HG03196 (cell line): ENCODE data around the gene PTX3.

Experiments used
- ATAC-seq: cut with Tn5 transposase; IDR thresholded peaks from one replicate; pipeline ENCODE4 v1.9.1; 2021; ENCODE audit not compliant: unreplicated experiment

The PTX3 gene

GRCh38 chr3:157436583-157437291 lies at the start of gene PTX3:
Gene PTX3 (plus strand): TSS chr3:157436850. CDS start chr3:157436934, 84 bp downstream.
- ATAC-seq: no peak

- ATAC-seq: no peak
These were observed 48.8 kb upstream of the PTX3 start for GRCh38 chr3:157387708-157388435.

DNA sequence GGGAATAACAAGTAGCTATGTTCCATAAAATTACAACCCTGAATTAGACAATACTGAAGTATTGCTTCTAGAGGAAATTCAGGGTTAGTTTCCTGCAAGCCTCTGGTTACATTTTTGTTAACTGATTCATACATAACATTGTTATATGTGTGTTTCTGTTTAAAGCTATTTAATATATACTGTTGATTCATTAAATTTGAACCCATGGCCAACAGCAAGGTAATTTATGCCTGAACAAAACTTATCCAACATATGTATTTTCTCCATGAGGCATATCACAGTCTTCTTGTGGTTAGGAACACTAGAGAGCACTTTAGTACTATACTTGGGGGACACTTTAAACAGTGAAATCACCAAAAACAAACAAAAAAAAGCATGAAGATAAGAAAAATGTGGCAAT lies 47.7 kb upstream of the PTX3 start:
- ATAC-seq: no peak

GRCh38 chr3:157390713-157391515 lies 45.7 kb upstream of the PTX3 start:
- ATAC-seq: no peak

DNA sequence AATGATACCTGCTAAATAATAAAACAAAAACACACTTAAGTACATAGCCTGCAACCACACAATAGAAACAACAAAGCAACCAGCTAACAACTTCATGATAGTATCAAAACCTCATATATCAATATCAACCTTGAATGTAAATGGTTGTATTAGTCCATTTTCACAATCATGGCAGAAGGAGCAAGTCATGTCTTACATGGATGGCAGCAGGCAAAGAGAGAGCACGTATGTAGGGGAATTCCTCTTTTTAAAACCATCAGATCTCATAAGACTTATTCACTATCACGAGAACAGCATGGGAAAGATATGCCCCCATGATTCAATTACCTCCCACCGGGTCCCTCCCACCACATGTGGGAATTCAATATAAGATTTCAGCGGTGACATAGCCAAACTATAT lies 44.5 kb upstream of the PTX3 start:
- no peak for ATAC-seq

GRCh38 chr3:157393113-157393512 lies 43.5 kb upstream of the PTX3 start:
- ATAC-seq: no peak

DNA sequence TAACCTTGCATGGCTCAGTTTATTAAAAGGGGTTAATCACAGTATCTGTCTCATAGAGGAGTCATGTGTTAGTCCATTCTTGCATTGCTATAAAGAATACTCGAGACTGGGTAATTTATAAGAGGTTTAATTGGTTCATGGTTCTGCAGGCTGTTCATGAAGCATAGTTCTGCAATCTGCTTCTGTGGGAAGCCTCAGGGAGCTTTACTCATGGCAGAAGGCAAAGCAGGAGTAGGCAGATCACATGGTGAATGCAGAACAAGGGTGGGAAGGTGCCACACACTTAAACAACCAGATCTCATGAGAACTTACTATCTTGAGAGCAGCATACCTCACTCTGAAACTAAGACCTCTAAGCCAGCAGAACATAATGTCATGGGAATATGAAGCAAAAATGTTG lies 42.2 kb upstream of the PTX3 start:
- ATAC-seq: no peak

DNA sequence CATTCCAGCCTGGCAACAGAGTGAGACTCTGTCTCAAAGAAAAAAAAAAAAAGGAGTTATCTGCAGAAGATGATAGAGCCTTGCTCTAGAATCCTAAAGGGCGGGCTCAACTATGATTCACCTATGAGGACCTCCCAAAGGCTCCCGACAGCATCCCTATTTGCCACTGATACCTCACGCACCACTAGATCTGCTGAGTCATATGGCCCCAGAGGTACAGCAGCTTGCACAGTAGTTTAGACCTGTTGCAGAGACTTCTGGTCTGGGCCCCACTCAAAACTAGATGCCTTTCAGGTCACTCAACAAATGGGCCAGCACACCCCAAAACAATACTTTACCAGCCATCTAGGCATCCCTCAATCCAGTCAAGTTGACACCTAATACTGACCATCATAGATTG lies 38.1 kb upstream of the PTX3 start:
- ATAC-seq: no peak

- ATAC-seq: no peak
These were observed 32.3 kb upstream of the PTX3 start for GRCh38 chr3:157404381-157404780.

DNA sequence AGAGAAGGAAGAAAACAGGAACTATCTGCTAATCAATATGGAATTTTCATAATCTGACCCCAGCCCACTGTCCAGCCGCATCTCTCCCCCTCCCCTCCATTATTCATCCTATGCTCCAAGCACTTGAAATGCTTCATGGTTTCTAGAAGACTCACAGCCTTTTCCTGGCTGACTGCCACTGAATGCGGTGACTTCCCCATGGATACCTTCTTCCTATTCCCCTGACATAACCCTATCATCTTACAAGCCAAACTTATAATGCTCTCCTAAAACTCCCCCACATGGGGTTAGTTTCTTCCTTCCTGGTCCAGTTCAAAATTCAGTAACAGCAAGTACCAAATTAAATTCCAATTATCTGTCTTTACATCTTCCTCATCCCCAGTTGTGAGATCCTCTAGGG lies 31.2 kb upstream of the PTX3 start:
- ATAC-seq: no peak

- ATAC-seq: no peak
These were observed 30.3 kb upstream of the PTX3 start for GRCh38 chr3:157406394-157406793.

GRCh38 chr3:157407769-157408168 lies 28.9 kb upstream of the PTX3 start:
- no peak for ATAC-seq

GRCh38 chr3:157408499-157409149 lies 28.0 kb upstream of the PTX3 start:
- no peak for ATAC-seq

DNA sequence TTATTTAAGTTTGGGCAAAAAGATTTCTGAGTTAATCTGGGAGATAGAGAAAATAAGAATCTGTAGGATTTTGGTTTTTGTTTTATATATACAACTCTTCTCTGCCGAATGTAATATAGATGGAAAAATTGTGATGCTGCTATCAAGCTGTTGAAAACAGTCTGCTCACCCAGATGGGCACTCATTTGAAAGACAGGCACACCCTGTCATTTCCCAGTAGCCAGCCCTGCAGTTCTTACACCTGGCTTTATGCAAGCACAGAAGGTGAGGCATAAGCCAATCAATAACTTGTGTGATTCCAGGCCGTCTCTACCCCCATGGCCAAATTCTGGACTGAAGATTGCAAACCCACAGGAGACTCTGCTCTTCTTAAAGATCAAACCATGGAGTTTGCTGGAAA lies 27.1 kb upstream of the PTX3 start:
- ATAC-seq: no peak

- no peak for ATAC-seq
These were observed 25.7 kb upstream of the PTX3 start for GRCh38 chr3:157410945-157411344.

GRCh38 chr3:157412323-157412855 lies 24.3 kb upstream of the PTX3 start:
- no peak for ATAC-seq

- ATAC-seq: no peak
These were observed 21.8 kb upstream of the PTX3 start for GRCh38 chr3:157414861-157415260.

DNA sequence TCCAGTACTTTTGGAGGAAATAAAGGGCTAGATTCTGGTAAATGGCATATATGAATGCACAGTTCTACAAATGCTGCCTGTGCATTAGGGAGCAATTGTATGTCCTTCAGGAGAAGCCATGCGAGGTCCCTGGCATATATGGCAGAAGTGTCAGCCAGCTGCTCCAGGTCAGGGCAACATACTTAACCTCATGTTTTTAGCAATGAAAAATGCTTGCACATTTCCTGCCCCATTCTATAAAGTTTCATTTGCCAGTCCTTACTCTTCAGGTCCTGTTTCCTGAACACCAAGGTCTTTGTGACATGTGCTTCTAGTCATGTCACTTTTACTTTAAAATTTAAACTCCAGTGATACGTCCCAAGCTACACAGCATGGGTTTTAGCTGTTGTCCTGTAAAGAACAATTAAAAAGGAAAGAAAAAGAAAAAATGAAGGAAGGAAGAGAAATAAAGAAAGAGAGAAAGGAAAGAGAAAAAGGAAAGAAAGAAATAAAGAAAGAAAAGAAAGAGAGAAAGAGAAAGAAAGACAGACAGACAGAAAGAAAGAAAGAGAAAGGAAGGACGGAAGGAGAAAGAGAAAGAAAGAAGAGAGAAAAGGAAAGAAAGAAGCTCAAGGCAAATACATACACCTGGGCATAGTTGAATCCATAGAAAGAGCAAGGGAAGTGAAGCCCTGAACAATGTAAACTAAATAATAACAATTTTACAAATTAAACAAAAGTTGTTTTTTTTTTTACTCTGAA lies 20.1 kb upstream of the PTX3 start:
- ATAC-seq: no peak

DNA sequence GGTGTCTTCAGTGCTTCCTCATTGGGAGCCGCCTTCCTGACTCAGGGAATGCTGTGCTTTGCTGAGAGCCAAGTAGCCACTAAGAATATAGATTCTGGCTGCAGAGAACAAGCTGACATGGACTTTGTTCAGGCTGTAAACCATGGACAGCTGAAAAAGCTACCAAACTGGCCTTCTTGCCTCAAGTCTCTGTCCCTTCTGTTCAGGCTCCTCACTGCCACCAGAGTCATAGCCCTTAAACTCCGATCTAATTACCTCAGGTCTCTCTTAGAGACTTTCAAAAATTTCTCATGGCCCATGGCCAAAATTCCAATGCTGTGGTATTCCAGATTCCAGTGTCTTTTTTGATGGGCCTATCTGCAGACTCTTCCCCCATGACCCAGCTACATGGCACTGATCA lies 19.4 kb upstream of the PTX3 start:
- ATAC-seq: no peak

DNA sequence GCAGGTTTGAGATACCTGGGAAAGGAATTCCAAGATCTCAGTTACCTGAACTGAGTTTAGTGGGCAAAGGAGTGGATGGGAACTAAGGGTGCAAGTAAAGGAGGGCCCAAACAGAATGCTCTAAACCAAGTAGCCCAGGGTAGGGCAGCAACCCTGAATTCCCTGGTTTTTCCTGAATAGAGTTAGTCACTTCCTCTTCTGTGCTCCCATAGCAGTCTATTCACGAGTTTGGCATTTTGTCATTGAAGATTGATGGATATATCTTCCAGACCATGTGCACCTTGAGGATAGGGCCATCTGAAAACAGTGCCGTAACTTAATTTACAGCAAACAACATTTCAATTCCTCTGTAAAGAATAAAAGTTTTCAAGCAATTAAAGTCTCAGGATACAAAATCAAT lies 18.5 kb upstream of the PTX3 start:
- no peak for ATAC-seq
